ENCODE results near the gene TIMM23.
A peak's percentile ranks its signal among the peaks of the same experiment; 100 is the strongest.

TIMM23 gene

GRCh38 chr10:46019569-46020343 lies 47.5 kb downstream of the TIMM23 start:
- no peak overlapping the region for H3K4me3 ChIP-seq (ENCODE audit: low read depth, low read length)
- peak; percentile 1 for TF ChIP-seq CTCF (conservative IDR thresholded peaks at IDR 0.05; ENCODE audit: low read depth, low read length)
- DNase-seq (ENCODE audit: low read depth): peak; percentile 38

- no peak for DNase-seq (ENCODE audit: low read depth)
- TF ChIP-seq CTCF (conservative IDR thresholded peaks at IDR 0.05; ENCODE audit: low read depth, low read length): no peak
- no peak overlapping the region for H3K4me3 ChIP-seq (ENCODE audit: low read depth, low read length)
Measured at GRCh38 chr10:46020344-46020657, 48.0 kb downstream of the TIMM23 start.

GRCh38 chr10:46022978-46023702 lies 50.9 kb downstream of the TIMM23 start:
- peak; percentile 94 for DNase-seq (ENCODE audit: low read depth)
- no peak for TF ChIP-seq CTCF (conservative IDR thresholded peaks at IDR 0.05; ENCODE audit: low read depth, low read length)

GRCh38 chr10:46024948-46025347 lies 52.7 kb downstream of the TIMM23 start:
- peak; percentile 69 for DNase-seq (ENCODE audit: low read depth)
- no peak overlapping the region for H3K4me3 ChIP-seq (ENCODE audit: low read depth, low read length)
- no peak for TF ChIP-seq CTCF (conservative IDR thresholded peaks at IDR 0.05; ENCODE audit: low read depth, low read length)

More at GRCh38 chr10:46022978-46023702, 50.9 kb downstream of the TIMM23 start:
- H3K4me3 ChIP-seq (ENCODE audit: low read depth, low read length): peak overlapping the region; percentile 75

GRCh38 chr10:46025406-46025805 lies 53.1 kb downstream of the TIMM23 start:
- DNase-seq (ENCODE audit: low read depth): no peak
- TF ChIP-seq CTCF (conservative IDR thresholded peaks at IDR 0.05; ENCODE audit: low read depth, low read length): no peak
- no peak overlapping the region for H3K4me3 ChIP-seq (ENCODE audit: low read depth, low read length)

- TF ChIP-seq CTCF (conservative IDR thresholded peaks at IDR 0.05; ENCODE audit: low read depth, low read length): no peak
- DNase-seq (ENCODE audit: low read depth): no peak
- H3K4me3 ChIP-seq (ENCODE audit: low read depth, low read length): no peak overlapping the region
Measured at GRCh38 chr10:46026106-46026505, 53.8 kb downstream of the TIMM23 start.

All from choroid plexus epithelial cell (primary cell).